HCT116 (cell line): ENCODE results near the gene SERGEF. TPM values are rescaled to one million over a fixed set of nuclear protein-coding genes. Genes with fewer than 3 reads are reported as not detected.

Experiments used
- ATAC-seq: fragments of 200-7000 bp; cut with Tn5 transposase; 2 replicates; pipeline ENCODE4 v1.9.1; 2020; ENCODE audit warnings: mild to moderate bottlenecking, moderate library complexity
- BruUV-seq: library from RNA; stranded (reverse); fragments of 400-500 nt; replicated peaks from 2 replicates; lab custom pipeline; 2021; lab: Mats Ljungman, UMichigan
- CTCF ChIA-PET: fragments of 300-600 bp; sonication (Branson Sonifier 250); formaldehyde crosslinking; loops from one replicate; lab custom pipeline; 2021; ENCODE audit warnings: antibody characterized with exemption; lab: Charles Lee
- POLR2A ChIA-PET: fragments of 300-600, 350-600 bp; sonication (Branson Sonifier 250); formaldehyde crosslinking; loops from one replicate; lab custom pipeline; 2021; ENCODE audit warnings: antibody characterized with exemption; lab: Charles Lee
- RAD21 ChIA-PET, 2 experiments: fragments of 300-600 bp; sonication (Branson Sonifier 250); formaldehyde crosslinking; loops; one replicate each; lab custom pipeline; 2023; ENCODE audit warnings: low total read pairs in 2 of 2; ENCODE audit not compliant: uncharacterized antibody in 2 of 2, unreplicated experiment in 2 of 2, low non-redundant PET in 1 of 2; lab: Charles Lee
- DNase-seq: peaks from one replicate; pipeline ENCODE4 v3.0.0-alpha.2; 2010; ENCODE audit warnings: low read depth, low spot score
- H2AFZ ChIP-seq: fragments of 200-600 bp; shearing (Covaris generic), sonication (generic); 2 replicates; pipeline ENCODE4 v1.6.1; 2017; ENCODE audit warnings: low read depth, mixed run types, mixed read lengths, antibody characterized with exemption, low read length; ENCODE audit not compliant: poor library complexity, severe bottlenecking
- H3K27ac ChIP-seq: 2 replicates; pipeline ENCODE4 v1.5.1; 2012; ENCODE audit warnings: low read depth, low read length
- H3K27me3 ChIP-seq: fragments of 200-600 bp; sonication (generic); 2 replicates; pipeline ENCODE4 v1.6.1; 2016; ENCODE audit warnings: mixed run types, low read length, mixed read lengths; ENCODE audit not compliant: insufficient read depth
- H3K36me3 ChIP-seq, 2 experiments: fragments of 200-500 bp in 1 of 2; fragments of 200-600 bp in 1 of 2; sonication (Bioruptor generic) in 1 of 2; sonication (generic) in 1 of 2; 2 replicates each; pipeline versions ENCODE4 v1.5.1 to v1.6.1; 2014 to 2016; ENCODE audit warnings: low read length in 2 of 2, inconsistent platforms in 1 of 2, mixed read lengths in 1 of 2, mixed run types in 1 of 2; ENCODE audit not compliant: insufficient read depth in 2 of 2, control insufficient read depth in 1 of 2
- H3K4me1 ChIP-seq, 2 experiments: fragments of 200-600 bp in 1 of 2; sonication (generic) in 1 of 2; 2 replicates each; pipeline versions ENCODE4 v1.5.1 to v1.6.1; 2012 to 2017; ENCODE audit warnings: low read length in 2 of 2, inconsistent platforms in 1 of 2, mild to moderate bottlenecking in 1 of 2, mixed read lengths in 1 of 2, mixed run types in 1 of 2, moderate library complexity in 1 of 2; ENCODE audit not compliant: insufficient read depth in 2 of 2, control insufficient read depth in 1 of 2
- H3K4me2 ChIP-seq: fragments of 200-600 bp; sonication (generic); 2 replicates; pipeline ENCODE4 v1.6.1; 2017; ENCODE audit warnings: mixed run types, low read length, mixed read lengths
- H3K4me3 ChIP-seq, 2 experiments: fragments of 200-600 bp in 1 of 2; sonication (generic) in 1 of 2; replicated peaks in 1 of 2; 2 replicates each; pipeline ENCODE4 v1.5.1; 2011 to 2016; ENCODE audit warnings: low read length in 2 of 2, control low read depth in 1 of 2, low read depth in 1 of 2, mild to moderate bottlenecking in 1 of 2, mixed read lengths in 1 of 2, mixed run types in 1 of 2
- H3K79me2 ChIP-seq: fragments of 200-600 bp; sonication (generic); 2 replicates; pipeline ENCODE4 v1.6.1; 2017; ENCODE audit warnings: mild to moderate bottlenecking, mixed run types, low read length, moderate library complexity, mixed read lengths; ENCODE audit not compliant: insufficient read depth
- H3K9ac ChIP-seq: fragments of 200-600 bp; sonication (generic); 2 replicates; pipeline ENCODE4 v1.6.1; 2016; ENCODE audit warnings: low read length, mixed read lengths
- H3K9me2 ChIP-seq: fragments of 200-600 bp; sonication (generic), shearing (Covaris generic); 2 replicates; pipeline ENCODE4 v1.6.1; 2017; ENCODE audit warnings: mixed run types, mild to moderate bottlenecking, moderate library complexity; ENCODE audit not compliant: insufficient read depth
- H3K9me3 ChIP-seq, 2 experiments: fragments of 200-500 bp in 1 of 2; fragments of 200-600 bp in 1 of 2; sonication (Bioruptor generic) in 1 of 2; sonication (generic) in 1 of 2; 2 replicates each; pipeline ENCODE4 v1.6.1; 2014 to 2017; ENCODE audit warnings: low read length in 2 of 2, mixed read lengths in 2 of 2, inconsistent platforms in 1 of 2, low read depth in 1 of 2, mild to moderate bottlenecking in 1 of 2, mixed run types in 1 of 2, moderate library complexity in 1 of 2; ENCODE audit not compliant: control insufficient read depth in 1 of 2, insufficient read depth in 1 of 2
- H4K20me1 ChIP-seq: fragments of 200-600 bp; sonication (generic), shearing (Covaris generic); 2 replicates; pipeline ENCODE4 v1.6.1; 2017; ENCODE audit warnings: mixed run types, mild to moderate bottlenecking, moderate library complexity; ENCODE audit not compliant: insufficient read depth
- CEBPB ChIP-seq: IDR thresholded peaks from 2 replicates; pipeline ENCODE4 v1.6.1; 2012; ENCODE audit warnings: low read depth
- EGR1 ChIP-seq: IDR thresholded peaks from 2 replicates; pipeline ENCODE4 v1.6.1; 2012; ENCODE audit warnings: low read depth
- ELF1 ChIP-seq: IDR thresholded peaks from 2 replicates; pipeline ENCODE4 v1.6.1; 2012; ENCODE audit warnings: low read depth, borderline replicate concordance
- EZH2 ChIP-seq: fragments of 200-600 bp; sonication (generic); IDR thresholded peaks from 2 replicates; pipeline ENCODE4 v1.6.1; 2017; ENCODE audit warnings: antibody characterized with exemption, mixed run types
- EZH2phosphoT487 ChIP-seq: fragments of 200-600 bp; IDR thresholded peaks from 2 replicates; pipeline ENCODE4 v1.6.1; 2018; ENCODE audit warnings: antibody characterized with exemption, borderline replicate concordance
- FOSL1 ChIP-seq: IDR thresholded peaks from 2 replicates; pipeline ENCODE4 v1.6.1; 2012; ENCODE audit warnings: low read depth
- POLR2A ChIP-seq: IDR thresholded peaks from 2 replicates; pipeline ENCODE4 v1.7.0; 2011; ENCODE audit warnings: borderline replicate concordance; ENCODE audit not compliant: insufficient read depth, insufficient read length; ENCODE audit errors: extremely low read depth
- POLR2AphosphoS5 ChIP-seq: IDR thresholded peaks from 2 replicates; pipeline ENCODE4 v1.6.1; 2011; ENCODE audit warnings: mild to moderate bottlenecking, low read depth, low read length, moderate library complexity
- RAD21 ChIP-seq: IDR thresholded peaks from 2 replicates; pipeline ENCODE4 v1.6.1; 2012; ENCODE audit warnings: low read depth, mild to moderate bottlenecking
- SIN3A ChIP-seq: IDR thresholded peaks from 2 replicates; pipeline ENCODE4 v1.6.1; 2012; ENCODE audit warnings: low read depth
- SRF ChIP-seq: IDR thresholded peaks from 2 replicates; pipeline ENCODE4 v1.6.1; 2012; ENCODE audit warnings: low read depth
- TCF7L2 ChIP-seq: IDR thresholded peaks from 2 replicates; pipeline ENCODE4 v1.7.0; 2011; ENCODE audit warnings: borderline replicate concordance, inconsistent platforms; ENCODE audit not compliant: insufficient read depth, insufficient read length; ENCODE audit errors: extremely low read depth
- ZNF274 ChIP-seq: fragments of 200-500 bp; sonication (Bioruptor generic); IDR thresholded peaks from 2 replicates; pipeline ENCODE4 v1.6.1; 2014; ENCODE audit warnings: mild to moderate bottlenecking, low read depth, low read length, inconsistent platforms
- intact Hi-C: fragments of 100-400 bp; cut with micrococcal nuclease; formaldehyde crosslinking; loops from 2 replicates; pipeline ENCODE4 v1.10.0; 2022
- total RNA-seq: library from RNA; stranded (reverse); gene quantifications from one replicate; pipeline ENCODE4 v1.2.1, GENCODE V29; 2021; ENCODE audit not compliant: unreplicated experiment
- TF ChIP-seq, protein P1 (sequence below): IDR thresholded peaks from 2 replicates; pipeline ENCODE4 v1.6.1; 2011; ENCODE audit warnings: mild to moderate bottlenecking, low read length, moderate library complexity; ENCODE audit not compliant: insufficient replicate concordance; ENCODE audit errors: extremely low read depth
- TF ChIP-seq, protein P2 (sequence below): IDR thresholded peaks from 2 replicates; pipeline ENCODE4 v1.6.1; 2012; ENCODE audit warnings: low read depth
- TF ChIP-seq, protein P3 (sequence below): IDR thresholded peaks from 2 replicates; pipeline ENCODE4 v1.6.1; 2012
- TF ChIP-seq, protein P4 (sequence below): IDR thresholded peaks from 2 replicates; pipeline ENCODE4 v1.6.1; 2012

SERGEF gene
- total RNA-seq, 1 experiment from 2014 or later: 32.8 TPM

DNA sequence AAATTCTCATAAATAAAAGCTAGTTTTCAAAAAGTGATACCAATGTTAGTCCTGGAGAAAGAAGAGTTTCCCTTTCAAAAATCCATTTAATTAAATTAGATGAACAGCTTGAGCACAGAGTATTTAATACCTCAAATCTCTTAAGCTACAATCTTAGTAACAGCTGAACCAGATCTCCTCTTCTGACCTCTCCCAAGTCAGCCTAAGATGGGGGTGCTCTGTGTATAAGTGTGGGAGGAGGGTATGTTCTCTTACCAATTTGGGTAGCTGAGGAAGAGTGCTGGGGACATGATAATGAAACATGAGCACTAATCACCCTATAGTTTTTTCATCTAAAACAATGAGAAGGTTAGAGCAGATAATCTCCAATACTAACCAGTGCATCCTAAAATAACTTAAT, 23.6 kb upstream of the SERGEF start:
- no peaks in the 10 kb centered on the region for H3K9me3 ChIP-seq
- H3K36me3 ChIP-seq: no peaks in the 10 kb centered on the region
- no TSS peak for BruUV-seq
- H3K27ac ChIP-seq: no peak overlapping the region
- no peak overlapping the region for H2AFZ ChIP-seq
- no peak overlapping the region for H3K9ac ChIP-seq
- DNase-seq (no peak), ATAC-seq (no peak)
- H3K4me1 ChIP-seq: no peaks in the 10 kb centered on the region
- no peak overlapping the region for H3K4me2 ChIP-seq
- TF ChIP-seq POLR2A: no peak
- TF ChIP-seq, protein P1, sequence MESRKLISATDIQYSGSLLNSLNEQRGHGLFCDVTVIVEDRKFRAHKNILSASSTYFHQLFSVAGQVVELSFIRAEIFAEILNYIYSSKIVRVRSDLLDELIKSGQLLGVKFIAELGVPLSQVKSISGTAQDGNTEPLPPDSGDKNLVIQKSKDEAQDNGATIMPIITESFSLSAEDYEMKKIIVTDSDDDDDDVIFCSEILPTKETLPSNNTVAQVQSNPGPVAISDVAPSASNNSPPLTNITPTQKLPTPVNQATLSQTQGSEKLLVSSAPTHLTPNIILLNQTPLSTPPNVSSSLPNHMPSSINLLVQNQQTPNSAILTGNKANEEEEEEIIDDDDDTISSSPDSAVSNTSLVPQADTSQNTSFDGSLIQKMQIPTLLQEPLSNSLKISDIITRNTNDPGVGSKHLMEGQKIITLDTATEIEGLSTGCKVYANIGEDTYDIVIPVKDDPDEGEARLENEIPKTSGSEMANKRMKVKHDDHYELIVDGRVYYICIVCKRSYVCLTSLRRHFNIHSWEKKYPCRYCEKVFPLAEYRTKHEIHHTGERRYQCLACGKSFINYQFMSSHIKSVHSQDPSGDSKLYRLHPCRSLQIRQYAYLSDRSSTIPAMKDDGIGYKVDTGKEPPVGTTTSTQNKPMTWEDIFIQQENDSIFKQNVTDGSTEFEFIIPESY: no peak
- TF ChIP-seq EGR1: no peak
- TF ChIP-seq SRF: no peak
- H3K79me2 ChIP-seq: no peaks in the 10 kb centered on the region
- intact Hi-C loops: no loop called here
- CTCF ChIA-PET: no interaction called here
- H3K4me3 ChIP-seq: no peak overlapping the region
- no peaks in the 10 kb centered on the region for H3K9me2 ChIP-seq
- H4K20me1 ChIP-seq: no peaks in the 10 kb centered on the region
- H3K27me3 ChIP-seq: no peaks in the 10 kb centered on the region
- POLR2A ChIA-PET: no interaction called here
- RAD21 ChIA-PET: interaction anchor here in 1 of 2 experiments (0.7 kb wide), 1 partner anchor 70 kb away, joined by 4 read pairs; the partner anchor contains the start of gene SAAL1

DNA sequence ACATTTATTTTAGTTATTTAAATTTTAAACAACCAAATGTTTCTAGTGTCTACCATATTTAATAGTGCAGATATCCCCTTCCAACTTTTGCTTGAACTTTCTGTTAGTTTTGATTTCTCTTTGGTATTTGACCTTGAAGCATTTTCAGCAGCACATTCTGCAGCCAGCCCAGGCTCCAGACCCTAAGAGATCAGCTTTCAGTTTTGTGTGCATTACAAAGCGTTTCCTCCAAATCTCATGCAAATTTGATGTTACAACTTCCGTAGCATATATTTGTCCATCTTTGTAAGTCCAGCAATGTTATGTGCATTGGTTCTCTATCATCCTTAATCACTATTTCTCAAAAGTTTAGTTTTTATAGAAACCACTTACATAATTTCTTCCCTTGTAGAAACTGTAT, 14.6 kb upstream of the SERGEF start:
- ChIA-PET CTCF (no interaction called here), POLR2A (no interaction called here), RAD21 (no interaction called here)
- Histone ChIP-seq H3K36me3 (no peaks in the 10 kb centered on the region), H3K9ac (no peak overlapping the region), H3K4me2 (no peak overlapping the region), H3K27ac (no peak overlapping the region), H3K9me2 (no peaks in the 10 kb centered on the region), H3K4me1 (no peaks in the 10 kb centered on the region), H2AFZ (no peak overlapping the region), H3K79me2 (no peaks in the 10 kb centered on the region), H4K20me1 (no peaks in the 10 kb centered on the region), H3K9me3 (no peaks in the 10 kb centered on the region), H3K27me3 (no peaks in the 10 kb centered on the region), H3K4me3 (no peak overlapping the region)
- intact Hi-C loops: no loop called here
- BruUV-seq: no TSS peak
- DNase-seq (no peak), ATAC-seq (no peak)
- no peak for TF ChIP-seq FOSL1
- no peak for TF ChIP-seq CEBPB
- TF ChIP-seq EZH2phosphoT487: no peak
- TF ChIP-seq RAD21: no peak
- TF ChIP-seq SRF: no peak
- no peak for TF ChIP-seq TCF7L2
- TF ChIP-seq EZH2: no peak
- no peak for TF ChIP-seq ELF1
- TF ChIP-seq, protein P2, sequence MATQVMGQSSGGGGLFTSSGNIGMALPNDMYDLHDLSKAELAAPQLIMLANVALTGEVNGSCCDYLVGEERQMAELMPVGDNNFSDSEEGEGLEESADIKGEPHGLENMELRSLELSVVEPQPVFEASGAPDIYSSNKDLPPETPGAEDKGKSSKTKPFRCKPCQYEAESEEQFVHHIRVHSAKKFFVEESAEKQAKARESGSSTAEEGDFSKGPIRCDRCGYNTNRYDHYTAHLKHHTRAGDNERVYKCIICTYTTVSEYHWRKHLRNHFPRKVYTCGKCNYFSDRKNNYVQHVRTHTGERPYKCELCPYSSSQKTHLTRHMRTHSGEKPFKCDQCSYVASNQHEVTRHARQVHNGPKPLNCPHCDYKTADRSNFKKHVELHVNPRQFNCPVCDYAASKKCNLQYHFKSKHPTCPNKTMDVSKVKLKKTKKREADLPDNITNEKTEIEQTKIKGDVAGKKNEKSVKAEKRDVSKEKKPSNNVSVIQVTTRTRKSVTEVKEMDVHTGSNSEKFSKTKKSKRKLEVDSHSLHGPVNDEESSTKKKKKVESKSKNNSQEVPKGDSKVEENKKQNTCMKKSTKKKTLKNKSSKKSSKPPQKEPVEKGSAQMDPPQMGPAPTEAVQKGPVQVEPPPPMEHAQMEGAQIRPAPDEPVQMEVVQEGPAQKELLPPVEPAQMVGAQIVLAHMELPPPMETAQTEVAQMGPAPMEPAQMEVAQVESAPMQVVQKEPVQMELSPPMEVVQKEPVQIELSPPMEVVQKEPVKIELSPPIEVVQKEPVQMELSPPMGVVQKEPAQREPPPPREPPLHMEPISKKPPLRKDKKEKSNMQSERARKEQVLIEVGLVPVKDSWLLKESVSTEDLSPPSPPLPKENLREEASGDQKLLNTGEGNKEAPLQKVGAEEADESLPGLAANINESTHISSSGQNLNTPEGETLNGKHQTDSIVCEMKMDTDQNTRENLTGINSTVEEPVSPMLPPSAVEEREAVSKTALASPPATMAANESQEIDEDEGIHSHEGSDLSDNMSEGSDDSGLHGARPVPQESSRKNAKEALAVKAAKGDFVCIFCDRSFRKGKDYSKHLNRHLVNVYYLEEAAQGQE: no peak
- TF ChIP-seq, protein P3, sequence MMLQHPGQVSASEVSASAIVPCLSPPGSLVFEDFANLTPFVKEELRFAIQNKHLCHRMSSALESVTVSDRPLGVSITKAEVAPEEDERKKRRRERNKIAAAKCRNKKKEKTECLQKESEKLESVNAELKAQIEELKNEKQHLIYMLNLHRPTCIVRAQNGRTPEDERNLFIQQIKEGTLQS: no peak
- TF ChIP-seq, protein P4, sequence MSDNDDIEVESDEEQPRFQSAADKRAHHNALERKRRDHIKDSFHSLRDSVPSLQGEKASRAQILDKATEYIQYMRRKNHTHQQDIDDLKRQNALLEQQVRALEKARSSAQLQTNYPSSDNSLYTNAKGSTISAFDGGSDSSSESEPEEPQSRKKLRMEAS: no peak
- no peak for TF ChIP-seq SIN3A
- no peak for TF ChIP-seq ZNF274
- no peak for TF ChIP-seq POLR2AphosphoS5
